Uterus (tissue), 4 donors: ENCODE measurements around the gene STEEP1. TPM values are rescaled to one million over a fixed set of nuclear protein-coding genes. Genes with fewer than 3 reads are reported as not detected.
"Not testable (repeated sequence)": the region's sequence is repeated elsewhere in the genome, so short reads cannot be mapped to it uniquely, and the experiment has no call there.

ENCODE experiments used
- DNase-seq, 2 donors: peaks; one replicate each; pipeline ENCODE4 v3.0.0-alpha.2; 2019 to 2020
- H3K27ac ChIP-seq, 2 donors: fragments of 200-600 bp; sonication (generic); 1 replicate in 1 of 2; 2 replicates in 1 of 2; pipeline ENCODE4 v1.5.1; 2016 to 2018
- H3K27me3 ChIP-seq, 2 donors: fragments of 200-600 bp; sonication (generic); one replicate each; pipeline ENCODE4 v1.5.1; 2018 to 2019; ENCODE audit warnings: control low read depth in 1 of 2
- H3K36me3 ChIP-seq, 2 donors: fragments of 200-600 bp; sonication (generic); one replicate each; pipeline ENCODE4 v1.5.1; 2019; ENCODE audit warnings: control low read depth in 1 of 2
- H3K4me1 ChIP-seq, 2 donors: fragments of 200-600 bp; sonication (generic); one replicate each; pipeline ENCODE4 v1.5.1; 2018 to 2019; ENCODE audit warnings: control low read depth in 1 of 2
- H3K4me3 ChIP-seq, 2 donors: fragments of 200-600 bp; sonication (generic); 1 replicate in 1 of 2; 2 replicates in 1 of 2; pipeline ENCODE4 v1.5.1; 2018 to 2019; ENCODE audit warnings: mild to moderate bottlenecking in 1 of 2
- H3K9me3 ChIP-seq, 2 donors: fragments of 200-600 bp; sonication (generic); one replicate each; pipeline ENCODE4 v1.5.1; 2019; ENCODE audit warnings: control low read depth in 1 of 2
- POLR2A ChIP-seq, 2 donors: fragments of 450-650 bp; IDR thresholded peaks; one replicate each; pipeline ENCODE4 v1.6.1; 2016; ENCODE audit warnings: antibody characterized with exemption in 2 of 2, mild to moderate bottlenecking in 1 of 2, moderate library complexity in 1 of 2
- intact Hi-C: fragments of 100-400 bp; cut with DNase I; formaldehyde crosslinking; loops from one replicate; pipeline ENCODE4 v1.15.1; 2023; ENCODE audit warnings: low total_unique reads
- total RNA-seq, 4 donors: library from RNA; depleted of rRNA in 3 of 4; stranded (reverse); fragments of >200 nt in 3 of 4; gene quantifications; one replicate each; pipeline versions ENCODE4 v1.1.0 to v1.2.4, GENCODE V29; 2014 to 2023
- TF ChIP-seq, protein P1 (sequence below), 4 experiments: fragments of 200-600 bp in 2 of 4; fragments of 450-650 bp in 2 of 4; sonication (generic) in 2 of 4; IDR thresholded peaks; one replicate each; pipeline ENCODE4 v1.5.1; 2016 to 2019; ENCODE audit warnings: antibody characterized with exemption in 4 of 4, mild to moderate bottlenecking in 2 of 4, moderate library complexity in 1 of 4
- donor health status: DM: yes; HTN: yes; CAD: no.

Gene STEEP1
- total RNA-seq, 4 donors from 2014 or later = 1.2 to 47.0 (median 11.5) TPM

- no peaks in the 10 kb centered on the region for H3K9me3 ChIP-seq
- H3K36me3 ChIP-seq = no peaks in the 10 kb centered on the region
- no peaks in the 10 kb centered on the region for H3K4me1 ChIP-seq
- no peak overlapping the region for H3K27ac ChIP-seq
- intact Hi-C loops = no loop called here
- TF ChIP-seq POLR2A (IDR thresholded peaks at IDR 0.05) = no peak
- TF ChIP-seq, protein P1, sequence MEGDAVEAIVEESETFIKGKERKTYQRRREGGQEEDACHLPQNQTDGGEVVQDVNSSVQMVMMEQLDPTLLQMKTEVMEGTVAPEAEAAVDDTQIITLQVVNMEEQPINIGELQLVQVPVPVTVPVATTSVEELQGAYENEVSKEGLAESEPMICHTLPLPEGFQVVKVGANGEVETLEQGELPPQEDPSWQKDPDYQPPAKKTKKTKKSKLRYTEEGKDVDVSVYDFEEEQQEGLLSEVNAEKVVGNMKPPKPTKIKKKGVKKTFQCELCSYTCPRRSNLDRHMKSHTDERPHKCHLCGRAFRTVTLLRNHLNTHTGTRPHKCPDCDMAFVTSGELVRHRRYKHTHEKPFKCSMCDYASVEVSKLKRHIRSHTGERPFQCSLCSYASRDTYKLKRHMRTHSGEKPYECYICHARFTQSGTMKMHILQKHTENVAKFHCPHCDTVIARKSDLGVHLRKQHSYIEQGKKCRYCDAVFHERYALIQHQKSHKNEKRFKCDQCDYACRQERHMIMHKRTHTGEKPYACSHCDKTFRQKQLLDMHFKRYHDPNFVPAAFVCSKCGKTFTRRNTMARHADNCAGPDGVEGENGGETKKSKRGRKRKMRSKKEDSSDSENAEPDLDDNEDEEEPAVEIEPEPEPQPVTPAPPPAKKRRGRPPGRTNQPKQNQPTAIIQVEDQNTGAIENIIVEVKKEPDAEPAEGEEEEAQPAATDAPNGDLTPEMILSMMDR (IDR thresholded peaks at IDR 0.05) = no peak
- no peaks in the 10 kb centered on the region for H3K27me3 ChIP-seq
- no peak overlapping the region for H3K4me3 ChIP-seq
- DNase-seq = no peak
These were observed 69.2 kb downstream of the STEEP1 start for GRCh38 chrX:119495734-119496726.

DNA sequence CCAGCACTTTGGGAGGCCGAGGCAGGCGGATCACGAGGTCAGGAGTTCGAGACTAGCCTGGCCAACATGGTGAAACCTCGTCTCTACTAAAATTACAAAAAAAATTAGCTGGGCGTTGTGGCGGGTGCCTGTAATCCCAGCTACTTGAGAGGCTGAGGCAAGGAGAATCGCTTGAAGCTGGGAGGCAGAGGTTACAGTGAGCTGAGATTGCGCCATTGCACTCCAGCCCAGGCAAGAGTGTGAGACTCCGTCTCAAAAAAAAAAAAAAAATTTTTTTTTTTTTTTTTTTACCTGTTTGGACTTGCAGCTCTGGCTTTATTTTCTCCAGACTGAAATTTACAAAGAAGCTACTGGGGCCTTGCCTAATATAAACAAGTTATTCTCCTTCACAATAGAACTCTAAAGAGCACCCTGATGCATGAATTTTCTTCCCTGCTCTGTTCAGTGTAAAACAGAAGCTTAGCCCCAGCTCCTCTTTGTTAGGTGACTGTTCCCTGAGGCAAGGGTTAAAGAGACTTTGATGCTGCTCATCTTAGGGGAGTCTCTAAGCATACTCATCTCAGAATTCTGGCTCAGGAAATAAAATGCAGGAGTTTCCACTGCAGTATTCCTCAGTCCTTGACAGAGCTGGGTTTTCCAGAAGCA, 71.2 kb downstream of the STEEP1 start:
- intact Hi-C loops, H3K4me3 ChIP-seq, DNase-seq, H3K9me3 ChIP-seq, H3K4me1 ChIP-seq, H3K27me3 ChIP-seq, H3K27ac ChIP-seq, H3K36me3 ChIP-seq: not testable (repeated sequence)

DNA sequence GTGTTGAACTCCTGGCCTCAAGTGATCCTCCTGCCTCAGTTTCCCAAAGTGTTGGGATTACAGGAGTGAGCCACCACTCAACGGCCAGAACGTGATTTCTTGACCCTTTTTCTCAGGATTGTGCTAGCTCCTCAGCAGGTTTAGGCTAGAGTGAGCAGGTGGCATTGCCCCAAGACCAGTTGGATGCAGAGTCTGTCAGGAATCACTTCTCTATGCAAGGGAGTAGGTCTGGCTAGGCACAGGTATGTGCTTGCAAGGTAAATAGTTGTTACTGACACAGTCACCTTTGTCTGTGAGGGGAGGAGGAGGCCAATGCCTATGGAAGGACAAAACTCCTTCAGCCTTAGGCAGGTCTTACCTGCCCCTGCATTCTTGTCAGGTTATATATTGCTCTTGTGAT, 72.7 kb downstream of the STEEP1 start:
- DNase-seq = no peak
- no peaks in the 10 kb centered on the region for H3K4me1 ChIP-seq
- intact Hi-C loops = no loop called here
- H3K27ac ChIP-seq = no peak overlapping the region
- no peaks in the 10 kb centered on the region for H3K9me3 ChIP-seq
- no peak overlapping the region for H3K4me3 ChIP-seq
- H3K27me3 ChIP-seq = no peaks in the 10 kb centered on the region
- no peak for TF ChIP-seq POLR2A (IDR thresholded peaks at IDR 0.05)
- TF ChIP-seq, protein P1 (IDR thresholded peaks at IDR 0.05) = no peak
- H3K36me3 ChIP-seq = no peaks in the 10 kb centered on the region

DNA sequence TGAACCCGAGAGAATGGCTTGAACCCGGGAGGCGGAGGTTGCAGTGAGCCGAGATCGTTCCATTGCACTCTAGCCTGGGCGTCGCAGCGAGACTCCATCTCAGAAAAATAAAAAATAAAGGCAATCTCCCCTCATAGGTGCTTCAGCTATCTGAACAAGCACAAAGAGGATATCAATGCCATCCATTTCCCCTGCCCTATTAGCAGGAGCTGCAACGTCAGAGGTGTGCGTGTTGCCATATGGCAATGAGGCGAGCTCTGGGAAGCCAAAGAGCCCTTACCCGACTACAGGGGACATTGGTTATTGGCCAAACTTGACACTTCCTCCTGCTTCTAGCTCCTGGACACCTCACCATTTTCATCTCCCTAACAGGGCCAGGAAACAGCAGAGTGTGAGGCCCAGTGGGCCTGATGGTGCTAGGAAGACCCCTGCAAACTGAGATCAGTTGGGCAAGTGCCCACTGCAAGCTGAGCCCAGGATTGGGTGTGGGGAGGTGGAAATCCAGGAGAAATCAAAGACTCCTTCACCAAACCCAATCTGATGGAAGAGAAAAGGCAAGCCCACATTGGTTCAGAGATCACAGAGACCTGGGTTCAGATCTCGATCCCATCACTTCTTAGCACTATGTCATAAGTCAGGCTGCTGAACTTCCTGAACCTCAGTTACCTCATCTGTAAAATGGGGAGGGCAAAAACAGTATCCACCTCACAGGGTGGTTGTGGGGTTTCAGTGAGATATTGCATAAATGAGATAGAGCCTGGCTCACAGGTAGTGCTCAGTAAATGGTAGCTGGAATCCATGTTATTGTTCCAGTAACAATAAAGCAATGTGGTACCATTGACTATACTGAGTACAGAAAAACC, 75.8 kb downstream of the STEEP1 start:
- H3K4me1 ChIP-seq = no peaks in the 10 kb centered on the region
- H3K9me3 ChIP-seq = no peaks in the 10 kb centered on the region
- TF ChIP-seq, protein P1 (IDR thresholded peaks at IDR 0.05) = no peak
- no peak for TF ChIP-seq POLR2A (IDR thresholded peaks at IDR 0.05)
- intact Hi-C loops = no loop called here
- H3K36me3 ChIP-seq = no peaks in the 10 kb centered on the region
- no peaks in the 10 kb centered on the region for H3K27me3 ChIP-seq
- no peak for DNase-seq
- no peak overlapping the region for H3K27ac ChIP-seq
- no peak overlapping the region for H3K4me3 ChIP-seq

DNA sequence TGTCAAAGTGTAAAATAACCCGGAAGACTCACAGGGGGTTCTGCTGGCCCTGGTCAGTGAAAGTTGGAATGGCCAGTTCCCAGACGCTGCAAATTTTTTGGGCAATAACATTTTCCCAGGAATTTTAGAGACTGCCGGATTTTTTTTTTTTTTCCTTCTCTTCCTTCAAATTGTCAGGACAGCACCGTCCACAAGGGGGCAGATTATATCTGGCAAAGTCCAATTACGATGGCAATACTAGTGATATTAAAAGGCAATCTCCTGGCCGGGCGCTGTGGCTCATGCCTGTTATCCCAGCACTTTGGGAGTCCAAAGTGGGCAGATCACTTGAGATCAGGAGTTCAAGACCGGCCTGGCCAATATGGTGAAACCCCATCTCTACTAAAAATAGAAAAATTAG, 76.5 kb downstream of the STEEP1 start:
- intact Hi-C loops = no loop called here
- Histone ChIP-seq H3K4me3 (no peak overlapping the region), H3K27ac (no peak overlapping the region), H3K36me3 (no peaks in the 10 kb centered on the region), H3K4me1 (no peaks in the 10 kb centered on the region), H3K27me3 (no peaks in the 10 kb centered on the region), H3K9me3 (no peaks in the 10 kb centered on the region)
- TF ChIP-seq, protein P1 (IDR thresholded peaks at IDR 0.05) = peak; percentile 39 to 47 (median 44)
- TF ChIP-seq POLR2A (IDR thresholded peaks at IDR 0.05) = no peak
- peak; percentile 28 to 38 for DNase-seq
